ENCODE measurements around the gene VTCN1. TPM values are rescaled to one million over a fixed set of nuclear protein-coding genes. Genes with fewer than 3 reads are reported as not detected.

The VTCN1 gene
- total RNA-seq, 1 experiment from 2014 or later = 0.17 TPM

GRCh38 chr1:117118137-117118536, 92.6 kb downstream of the VTCN1 start:
- ChIA-PET POLR2A (no interaction called here), CTCF (no interaction called here)
- BruUV-seq (replicated peaks) = no TSS peak

More at GRCh38 chr1:117118137-117118536, 92.6 kb downstream of the VTCN1 start:
- Histone ChIP-seq H3K27me3 (ENCODE audit: insufficient read depth, low read length) (no peaks in the 10 kb centered on the region), H3K9ac (ENCODE audit: low read length) (no peak overlapping the region), H3K27ac (ENCODE audit: low read depth, low read length) (no peak overlapping the region), H3K36me3 (ENCODE audit: control insufficient read depth in 1 of 2, insufficient read depth in 2 of 2, low read length in 2 of 2) (0 out of 4 replicates have a peak, but pooled peaks cover 0 to 2% of the 10 kb centered on the region in 2 experiments), H3K4me1 (ENCODE audit: control insufficient read depth in 1 of 2, insufficient read depth in 2 of 2, low read length in 2 of 2) (peaks cover 0 to 14% of the 10 kb centered on the region in 2 experiments; a peak in 1 of 4 replicates), H4K20me1 (ENCODE audit: insufficient read depth) (no peaks in the 10 kb centered on the region), H3K9me2 (ENCODE audit: insufficient read depth) (no peaks in the 10 kb centered on the region), H3K4me3 (replicated peaks in 1 of 2; ENCODE audit: low read depth in 1 of 2, low read length in 2 of 2) (no peak overlapping the region), H2AFZ (ENCODE audit: low read depth, low read length, poor library complexity, severe bottlenecking) (no peak overlapping the region), H3K9me3 (ENCODE audit: control insufficient read depth in 1 of 2, insufficient read depth in 1 of 2, low read depth in 1 of 2, low read length in 2 of 2) (no peaks in the 10 kb centered on the region), H3K4me2 (ENCODE audit: low read length) (no peak overlapping the region), H3K79me2 (ENCODE audit: insufficient read depth, low read length) (no peaks in the 10 kb centered on the region)
- ATAC-seq = no peak
- TF ChIP-seq SRF (IDR thresholded peaks at IDR 0.05; ENCODE audit: low read depth) (no peak), CEBPB (IDR thresholded peaks at IDR 0.05; ENCODE audit: low read depth) (no peak), MAX (IDR thresholded peaks at IDR 0.05) (no peak), JUND (IDR thresholded peaks at IDR 0.05) (no peak), FOSL1 (IDR thresholded peaks at IDR 0.05; ENCODE audit: low read depth) (no peak), ZBTB33 (IDR thresholded peaks at IDR 0.05; ENCODE audit: extremely low read depth, insufficient replicate concordance, low read length) (no peak), ATF3 (IDR thresholded peaks at IDR 0.05) (no peak), RAD21 (IDR thresholded peaks at IDR 0.05; ENCODE audit: low read depth) (no peak)
- RAD21 ChIA-PET (ENCODE audit: low non-redundant PET in 1 of 2, low total read pairs in 2 of 2, uncharacterized antibody in 2 of 2, unreplicated experiment in 2 of 2) = no interaction called here
- no peak for DNase-seq (ENCODE audit: low read depth, low spot score)
- intact Hi-C loops (cut with micrococcal nuclease) = no loop called here
